Body of pancreas (tissue), 4 donors: ENCODE results near the gene STEEP1. TPM values are rescaled to one million over a fixed set of nuclear protein-coding genes. Genes with fewer than 3 reads are reported as not detected.
"Not testable (repeated sequence)": the region's sequence is repeated elsewhere in the genome, so short reads cannot be mapped to it uniquely, and the experiment has no call there.

Source experiments
- ATAC-seq: fragments of 150-250 bp; one replicate; pipeline ENCODE4 v1.9.1; 2016
- DNase-seq, 4 donors: peaks; one replicate each; pipeline ENCODE4 v3.0.0-alpha.2; 2019
- H3K27ac ChIP-seq, 4 donors: fragments of 200-600 bp; sonication (generic); 1 replicate in 3 of 4; 2 replicates in 1 of 4; pipeline versions ENCODE4 v1.5.1 to v1.6.1; 2016 to 2019; ENCODE audit warnings: mild to moderate bottlenecking in 1 of 4, mixed read lengths in 1 of 4, moderate library complexity in 1 of 4
- H3K27me3 ChIP-seq, 2 donors: fragments of 200-600 bp; sonication (generic); one replicate each; pipeline ENCODE4 v1.6.0; 2016; ENCODE audit warnings: mild to moderate bottlenecking in 1 of 2
- H3K36me3 ChIP-seq, 2 donors: fragments of 200-600 bp; sonication (generic); replicated peaks in 1 of 2; 2 replicates each; pipeline ENCODE4 v1.5.1; 2016; ENCODE audit warnings: low read depth in 2 of 2; ENCODE audit not compliant: insufficient read depth in 1 of 2
- H3K4me1 ChIP-seq: fragments of 200-600 bp; sonication (generic); one replicate; pipeline ENCODE4 v1.6.0; 2016
- H3K4me3 ChIP-seq, 2 donors: fragments of 200-600 bp; sonication (generic); 1 replicate in 1 of 2; 2 replicates in 1 of 2; pipeline ENCODE4 v1.5.1; 2016 to 2019
- H3K9me3 ChIP-seq, 3 donors: fragments of 200-600 bp; sonication (generic); 1 replicate in 2 of 3; 2 replicates in 1 of 3; pipeline ENCODE4 v1.5.1; 2016
- CTCF ChIP-seq, 7 experiments: fragments of 450-650 bp in 4 of 7; fragments of 200-600 bp in 3 of 7; sonication (generic) in 3 of 7; IDR thresholded peaks; one replicate each; pipeline ENCODE4 v1.5.1; 2016 to 2019; ENCODE audit warnings: antibody characterized with exemption in 7 of 7
- POLR2A ChIP-seq, 3 donors: fragments of 450-650 bp; IDR thresholded peaks; one replicate each; pipeline ENCODE4 v1.6.1; 2016; ENCODE audit warnings: antibody characterized with exemption in 3 of 3, mild to moderate bottlenecking in 2 of 3
- WGBS, 2 donors: methylation state at CpG; one replicate each; pipeline ENCODE4 v1.1.5; 2017; 5-methylcytosine and 5-hydroxymethylcytosine counted together
- intact Hi-C: fragments of 100-400 bp; cut with DNase I; formaldehyde crosslinking; loops from one replicate; pipeline ENCODE4 v1.15.1; 2023
- total RNA-seq, 2 donors: library from RNA; depleted of rRNA; stranded (reverse); fragments of >200 nt; gene quantifications; one replicate each; pipeline ENCODE4 v1.1.0, GENCODE V29; 2016

STEEP1 gene
- total RNA-seq, 2 donors from 2014 or later, result 8.2 to 17.4 TPM

- 74 to 75% methylated on average over 4 to 6 of the region's 6 CpGs for WGBS, 2 donors
- no peak for TF ChIP-seq CTCF (IDR thresholded peaks at IDR 0.05)
- no peak for TF ChIP-seq POLR2A (IDR thresholded peaks at IDR 0.05)
- H3K4me1 ChIP-seq, result peaks cover 16% of the 10 kb centered on the region
- H3K36me3 ChIP-seq, result no peaks in the 10 kb centered on the region
- ATAC-seq (no peak), DNase-seq (no peak)
- peak overlapping the region in 1 of 4 donors; percentile 17 for H3K27ac ChIP-seq
- intact Hi-C loops, result no loop called here
- H3K9me3 ChIP-seq, result no peaks in the 10 kb centered on the region
- H3K27me3 ChIP-seq, result no peaks in the 10 kb centered on the region
- H3K4me3 ChIP-seq, result no peak overlapping the region
Measured at GRCh38 chrX:119507206-119507605, 58.0 kb downstream of the STEEP1 start.

- Histone ChIP-seq H3K9me3 (no peaks in the 10 kb centered on the region), H3K4me1 (peaks cover 19% of the 10 kb centered on the region), H3K4me3 (no peak overlapping the region), H3K27ac (no peak overlapping the region), H3K27me3 (no peaks in the 10 kb centered on the region), H3K36me3 (no peaks in the 10 kb centered on the region)
- DNase-seq, result no peak
- intact Hi-C loops, result no loop called here
- WGBS, 2 donors, result 19 to 22% methylated on average over 4 of the region's 4 CpGs
- no peak for ATAC-seq
- no peak for TF ChIP-seq CTCF (IDR thresholded peaks at IDR 0.05)
Measured at GRCh38 chrX:119505945-119506344, 59.3 kb downstream of the STEEP1 start.

- H3K36me3 ChIP-seq, H3K9me3 ChIP-seq, intact Hi-C loops, DNase-seq, H3K4me3 ChIP-seq, ATAC-seq, H3K27me3 ChIP-seq: not testable (repeated sequence)
- 94% methylated on average over 8 to 10 of the region's 10 CpGs for WGBS, 2 donors
- H3K4me1 ChIP-seq, result peaks cover 19% of the 10 kb centered on the region
- H3K27ac ChIP-seq, result peak overlapping the region in 1 of 4 donors; percentile 12
Measured at GRCh38 chrX:119505145-119505544, 60.1 kb downstream of the STEEP1 start.

GRCh38 chrX:119503484-119503861, 61.7 kb downstream of the STEEP1 start:
- H3K27ac ChIP-seq, result peak overlapping the region; percentile 18 to 89 (median 82)
- WGBS, 2 donors, result 17% methylated on average over 2 of the region's 2 CpGs; no CpG with 5 or more reads in 1 of the 2 donors
- no peaks in the 10 kb centered on the region for H3K27me3 ChIP-seq
- no peaks in the 10 kb centered on the region for H3K36me3 ChIP-seq
- ATAC-seq (peak; percentile 72), DNase-seq (peak; percentile 45 to 66 (median 55))
- intact Hi-C loops, result no loop called here
- TF ChIP-seq POLR2A (IDR thresholded peaks at IDR 0.05) (no peak), CTCF (IDR thresholded peaks at IDR 0.05) (no peak)
- no peaks in the 10 kb centered on the region for H3K9me3 ChIP-seq
- no peak overlapping the region for H3K4me3 ChIP-seq
- peaks cover 19% of the 10 kb centered on the region for H3K4me1 ChIP-seq

GRCh38 chrX:119502727-119503483, 62.3 kb downstream of the STEEP1 start:
- Histone ChIP-seq H3K4me3 (no peak overlapping the region), H3K9me3 (no peaks in the 10 kb centered on the region), H3K4me1 (peaks cover 19% of the 10 kb centered on the region), H3K36me3 (no peaks in the 10 kb centered on the region), H3K27me3 (no peaks in the 10 kb centered on the region), H3K27ac (peak overlapping the region; percentile 18 to 89 (median 82))
- WGBS, 2 donors, result 5% methylated on average over 4 of the region's 11 CpGs; no CpG with 5 or more reads in 1 of the 2 donors
- intact Hi-C loops, result no loop called here
- DNase-seq, result peak; percentile 60 to 77 (median 76)
- no peak for TF ChIP-seq CTCF (IDR thresholded peaks at IDR 0.05)
- TF ChIP-seq POLR2A (IDR thresholded peaks at IDR 0.05), result no peak
- peak; percentile 80 for ATAC-seq
